ENCODE results near the gene ADORA1.

The ADORA1 gene

GRCh38 chr1:203133970-203134725, 6.6 kb downstream of the ADORA1 start:
- Histone ChIP-seq H3K4me3 (ENCODE audit: low read length in 2 of 2) (no peak overlapping the region), H3K9me3 (ENCODE audit: control insufficient read depth in 2 of 2, low read length in 2 of 2) (no peaks in the 10 kb centered on the region), H3K27me3 (ENCODE audit: control insufficient read depth in 1 of 2, insufficient read depth in 2 of 2, low read length in 2 of 2) (peaks cover 0 to under 1% of the 10 kb centered on the region in 2 donors), H3K36me3 (ENCODE audit: control insufficient read depth in 2 of 2, insufficient read depth in 2 of 2, low read length in 2 of 2) (no peaks in the 10 kb centered on the region), H3K4me1 (ENCODE audit: control insufficient read depth, insufficient read depth, low read length) (peaks cover 6% of the 10 kb centered on the region), H3K27ac (ENCODE audit: low read length) (no peak overlapping the region), H3K9ac (ENCODE audit: low read length in 2 of 2) (no peak overlapping the region)

DNA sequence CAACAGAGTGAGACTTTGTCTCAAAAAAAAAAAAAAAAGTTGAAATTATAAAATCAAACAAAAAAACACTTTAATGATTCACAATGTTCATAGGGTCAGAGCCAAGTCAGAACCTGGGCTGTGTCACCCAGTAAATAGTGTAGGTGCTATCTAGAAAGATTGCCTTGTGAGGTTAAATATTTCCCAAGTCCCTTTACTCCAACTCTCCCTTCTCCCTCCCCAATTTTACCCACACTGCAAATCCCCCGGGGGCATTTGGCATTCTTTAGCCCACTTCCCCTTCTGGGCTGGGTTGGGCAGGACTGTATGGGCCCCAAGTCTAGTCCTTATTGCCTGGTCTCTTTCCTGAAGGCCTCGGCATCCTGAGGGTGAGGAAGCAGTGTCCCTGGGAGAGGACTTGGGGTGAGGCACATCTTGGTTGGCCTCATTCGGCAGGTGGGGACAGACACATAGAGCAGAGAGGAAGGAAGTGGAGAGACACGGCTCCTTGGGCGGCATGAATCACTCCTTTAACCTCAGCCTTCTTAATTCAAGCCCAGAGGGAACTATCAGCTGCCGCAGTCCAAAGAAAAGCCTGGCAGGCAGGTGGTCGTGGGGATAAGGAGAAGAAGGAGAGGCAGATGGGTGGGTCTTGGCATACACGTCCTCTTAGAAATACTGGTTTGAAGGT, 8.2 kb downstream of the ADORA1 start:
- Histone ChIP-seq H3K27ac (ENCODE audit: low read length) (no peak overlapping the region), H3K27me3 (ENCODE audit: control insufficient read depth in 1 of 2, insufficient read depth in 2 of 2, low read length in 2 of 2) (peaks cover 0 to 5% of the 10 kb centered on the region in 2 donors), H3K36me3 (ENCODE audit: control insufficient read depth in 2 of 2, insufficient read depth in 2 of 2, low read length in 2 of 2) (no peaks in the 10 kb centered on the region), H3K4me1 (ENCODE audit: control insufficient read depth, insufficient read depth, low read length) (no peaks in the 10 kb centered on the region), H3K4me3 (ENCODE audit: low read length in 2 of 2) (no peak overlapping the region), H3K9ac (ENCODE audit: low read length in 2 of 2) (no peak overlapping the region), H3K9me3 (ENCODE audit: control insufficient read depth in 2 of 2, low read length in 2 of 2) (no peaks in the 10 kb centered on the region)

- no peaks in the 10 kb centered on the region for H3K9me3 ChIP-seq (ENCODE audit: control insufficient read depth in 2 of 2, low read length in 2 of 2)
- H3K27ac ChIP-seq (ENCODE audit: low read length): no peak overlapping the region
- no peak overlapping the region for H3K4me3 ChIP-seq (ENCODE audit: low read length in 2 of 2)
- no peaks in the 10 kb centered on the region for H3K36me3 ChIP-seq (ENCODE audit: control insufficient read depth in 2 of 2, insufficient read depth in 2 of 2, low read length in 2 of 2)
- H3K9ac ChIP-seq (ENCODE audit: low read length in 2 of 2): no peak overlapping the region
- H3K4me1 ChIP-seq (ENCODE audit: control insufficient read depth, insufficient read depth, low read length): no peaks in the 10 kb centered on the region
- H3K27me3 ChIP-seq (ENCODE audit: control insufficient read depth in 1 of 2, insufficient read depth in 2 of 2, low read length in 2 of 2): peaks cover 0 to 5% of the 10 kb centered on the region in 2 donors
These were observed 9.0 kb downstream of the ADORA1 start for GRCh38 chr1:203136409-203137042.

DNA sequence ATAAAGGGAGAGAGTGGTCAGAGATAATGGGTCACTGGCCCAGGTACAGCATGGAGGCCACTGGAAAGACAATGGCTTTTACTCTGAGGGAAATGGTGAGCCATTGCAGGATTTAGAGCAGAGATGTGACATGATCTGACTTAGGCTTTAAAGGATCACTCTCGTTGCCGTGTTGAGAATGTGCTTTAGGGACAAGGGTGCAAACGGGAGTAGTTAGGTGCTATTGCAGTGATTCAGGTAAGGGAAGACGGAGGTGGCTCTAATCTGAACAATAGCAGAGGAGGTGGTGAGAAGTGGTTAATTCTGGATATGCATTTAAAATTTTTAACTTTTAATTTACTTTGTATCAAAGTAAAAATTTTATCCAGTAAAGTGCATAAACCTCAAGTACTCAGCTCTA, 9.8 kb downstream of the ADORA1 start:
- Histone ChIP-seq H3K9me3 (ENCODE audit: control insufficient read depth in 2 of 2, low read length in 2 of 2) (no peaks in the 10 kb centered on the region), H3K36me3 (ENCODE audit: control insufficient read depth in 2 of 2, insufficient read depth in 2 of 2, low read length in 2 of 2) (no peaks in the 10 kb centered on the region), H3K27me3 (ENCODE audit: control insufficient read depth in 1 of 2, insufficient read depth in 2 of 2, low read length in 2 of 2) (peaks cover 0 to 7% of the 10 kb centered on the region in 2 donors), H3K4me1 (ENCODE audit: control insufficient read depth, insufficient read depth, low read length) (no peaks in the 10 kb centered on the region), H3K27ac (ENCODE audit: low read length) (no peak overlapping the region), H3K4me3 (ENCODE audit: low read length in 2 of 2) (no peak overlapping the region), H3K9ac (ENCODE audit: low read length in 2 of 2) (no peak overlapping the region)

DNA sequence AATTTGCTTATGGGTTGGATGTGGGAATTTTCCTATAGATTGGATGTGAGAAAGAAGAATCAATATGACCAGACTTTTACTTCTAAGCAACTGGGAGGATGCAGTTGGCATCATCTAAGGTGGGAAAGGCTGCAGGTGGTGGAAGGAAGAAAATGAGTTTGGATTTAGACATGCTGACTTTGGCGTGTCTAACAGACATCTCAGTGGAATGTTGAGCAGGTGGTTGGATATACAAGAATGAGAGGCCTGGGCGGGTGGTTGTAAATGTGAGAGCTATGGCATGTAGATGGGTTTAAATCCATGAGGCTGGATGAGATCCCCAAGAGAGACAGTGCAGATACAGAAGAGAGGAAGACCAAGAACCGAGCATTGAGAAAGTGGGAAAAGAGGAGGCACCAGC, 10.5 kb downstream of the ADORA1 start:
- H3K36me3 ChIP-seq (ENCODE audit: control insufficient read depth in 2 of 2, insufficient read depth in 2 of 2, low read length in 2 of 2): no peaks in the 10 kb centered on the region
- H3K4me1 ChIP-seq (ENCODE audit: control insufficient read depth, insufficient read depth, low read length): no peaks in the 10 kb centered on the region
- H3K9ac ChIP-seq (ENCODE audit: low read length in 2 of 2): no peak overlapping the region
- H3K27ac ChIP-seq (ENCODE audit: low read length): no peak overlapping the region
- no peaks in the 10 kb centered on the region for H3K9me3 ChIP-seq (ENCODE audit: control insufficient read depth in 2 of 2, low read length in 2 of 2)
- H3K27me3 ChIP-seq (ENCODE audit: control insufficient read depth in 1 of 2, insufficient read depth in 2 of 2, low read length in 2 of 2): peaks cover 0 to 7% of the 10 kb centered on the region in 2 donors
- no peak overlapping the region for H3K4me3 ChIP-seq (ENCODE audit: low read length in 2 of 2)

- H3K27me3 ChIP-seq (ENCODE audit: control insufficient read depth in 1 of 2, insufficient read depth in 2 of 2, low read length in 2 of 2): peaks cover 0 to 7% of the 10 kb centered on the region in 2 donors
- no peaks in the 10 kb centered on the region for H3K4me1 ChIP-seq (ENCODE audit: control insufficient read depth, insufficient read depth, low read length)
- H3K36me3 ChIP-seq (ENCODE audit: control insufficient read depth in 2 of 2, insufficient read depth in 2 of 2, low read length in 2 of 2): no peaks in the 10 kb centered on the region
- no peaks in the 10 kb centered on the region for H3K9me3 ChIP-seq (ENCODE audit: control insufficient read depth in 2 of 2, low read length in 2 of 2)
- no peak overlapping the region for H3K27ac ChIP-seq (ENCODE audit: low read length)
- no peak overlapping the region for H3K4me3 ChIP-seq (ENCODE audit: low read length in 2 of 2)
- H3K9ac ChIP-seq (ENCODE audit: low read length in 2 of 2): no peak overlapping the region
These were observed 12.5 kb downstream of the ADORA1 start for GRCh38 chr1:203139976-203140475.

DNA sequence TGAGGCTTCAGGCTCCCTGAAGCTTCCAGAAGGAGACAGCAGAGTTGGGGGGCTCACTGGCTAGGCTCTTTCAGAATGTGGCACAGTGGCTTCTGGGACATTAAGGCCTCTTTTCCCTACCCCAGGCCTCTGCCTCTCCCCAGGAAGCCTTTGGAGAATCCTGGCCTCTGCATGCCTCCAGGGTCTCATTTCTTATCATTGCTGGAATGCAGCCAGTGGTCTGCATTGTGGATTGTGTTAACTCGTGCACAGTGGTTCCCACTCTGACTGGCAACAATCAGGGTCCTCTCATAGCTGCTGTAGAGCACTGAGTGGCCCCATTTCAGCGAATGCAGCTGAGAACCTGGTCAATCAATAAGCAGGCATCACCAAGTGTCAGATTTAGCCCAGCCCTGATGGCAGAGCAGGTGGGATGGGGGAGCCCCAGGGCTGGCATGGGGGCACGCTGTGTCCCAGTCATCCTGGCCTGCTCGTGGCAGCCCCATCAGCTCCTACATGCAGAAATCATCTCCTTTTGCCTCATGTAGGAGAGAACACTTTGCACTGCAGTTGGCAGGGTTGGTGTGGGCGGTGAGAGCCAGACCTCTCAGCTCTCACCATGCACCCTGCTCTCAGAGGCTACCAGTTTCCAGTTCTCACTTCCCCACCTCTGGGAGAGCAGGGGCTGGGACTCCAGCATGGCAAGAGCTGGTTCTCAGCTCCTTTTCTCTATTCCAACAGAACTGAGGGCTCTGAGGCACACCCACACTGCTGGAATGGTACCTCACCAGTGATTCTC, 13.4 kb downstream of the ADORA1 start:
- Histone ChIP-seq H3K4me1 (ENCODE audit: control insufficient read depth, insufficient read depth, low read length) (no peaks in the 10 kb centered on the region), H3K27me3 (ENCODE audit: control insufficient read depth in 1 of 2, insufficient read depth in 2 of 2, low read length in 2 of 2) (peaks cover 0 to 7% of the 10 kb centered on the region in 2 donors), H3K4me3 (ENCODE audit: low read length in 2 of 2) (no peak overlapping the region), H3K9ac (ENCODE audit: low read length in 2 of 2) (no peak overlapping the region), H3K9me3 (ENCODE audit: control insufficient read depth in 2 of 2, low read length in 2 of 2) (no peaks in the 10 kb centered on the region), H3K36me3 (ENCODE audit: control insufficient read depth in 2 of 2, insufficient read depth in 2 of 2, low read length in 2 of 2) (no peaks in the 10 kb centered on the region), H3K27ac (ENCODE audit: low read length) (no peak overlapping the region)

DNA sequence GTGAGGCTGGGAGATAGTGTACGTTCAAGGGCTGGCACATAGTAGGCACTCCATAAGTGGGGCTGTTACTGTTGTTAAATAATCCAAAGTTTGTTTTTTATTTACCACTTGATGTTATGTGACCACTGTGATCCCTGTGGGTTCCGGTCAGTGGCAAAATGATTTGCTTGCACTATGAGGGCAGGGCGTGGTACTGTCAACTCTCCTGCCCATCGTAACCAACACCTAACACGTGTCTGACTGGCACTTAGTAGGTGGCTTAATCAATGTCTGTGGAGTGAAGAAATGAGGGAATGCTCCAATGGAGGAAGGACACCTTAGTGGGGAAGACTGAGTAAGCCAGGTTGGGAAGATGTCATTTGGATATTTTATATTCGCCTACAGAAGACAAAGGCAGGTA, 14.6 kb downstream of the ADORA1 start:
- H3K9me3 ChIP-seq (ENCODE audit: control insufficient read depth in 2 of 2, low read length in 2 of 2): no peaks in the 10 kb centered on the region
- H3K9ac ChIP-seq (ENCODE audit: low read length in 2 of 2): no peak overlapping the region
- peaks cover 0 to 7% of the 10 kb centered on the region in 2 donors for H3K27me3 ChIP-seq (ENCODE audit: control insufficient read depth in 1 of 2, insufficient read depth in 2 of 2, low read length in 2 of 2)
- no peaks in the 10 kb centered on the region for H3K36me3 ChIP-seq (ENCODE audit: control insufficient read depth in 2 of 2, insufficient read depth in 2 of 2, low read length in 2 of 2)
- H3K27ac ChIP-seq (ENCODE audit: low read length): no peak overlapping the region
- H3K4me1 ChIP-seq (ENCODE audit: control insufficient read depth, insufficient read depth, low read length): no peaks in the 10 kb centered on the region
- H3K4me3 ChIP-seq (ENCODE audit: low read length in 2 of 2): no peak overlapping the region

- no peak overlapping the region for H3K9ac ChIP-seq (ENCODE audit: low read length in 2 of 2)
- H3K9me3 ChIP-seq (ENCODE audit: control insufficient read depth in 2 of 2, low read length in 2 of 2): no peaks in the 10 kb centered on the region
- peaks cover 0 to 7% of the 10 kb centered on the region in 2 donors for H3K27me3 ChIP-seq (ENCODE audit: control insufficient read depth in 1 of 2, insufficient read depth in 2 of 2, low read length in 2 of 2)
- no peak overlapping the region for H3K27ac ChIP-seq (ENCODE audit: low read length)
- H3K4me1 ChIP-seq (ENCODE audit: control insufficient read depth, insufficient read depth, low read length): no peaks in the 10 kb centered on the region
- H3K36me3 ChIP-seq (ENCODE audit: control insufficient read depth in 2 of 2, insufficient read depth in 2 of 2, low read length in 2 of 2): no peaks in the 10 kb centered on the region
- H3K4me3 ChIP-seq (ENCODE audit: low read length in 2 of 2): no peak overlapping the region
These were observed 15.3 kb downstream of the ADORA1 start for GRCh38 chr1:203142684-203143408.

- H3K9ac ChIP-seq (ENCODE audit: low read length in 2 of 2): no peak overlapping the region
- peaks cover 0 to 7% of the 10 kb centered on the region in 2 donors for H3K27me3 ChIP-seq (ENCODE audit: control insufficient read depth in 1 of 2, insufficient read depth in 2 of 2, low read length in 2 of 2)
- H3K9me3 ChIP-seq (ENCODE audit: control insufficient read depth in 2 of 2, low read length in 2 of 2): no peaks in the 10 kb centered on the region
- H3K27ac ChIP-seq (ENCODE audit: low read length): no peak overlapping the region
- no peak overlapping the region for H3K4me3 ChIP-seq (ENCODE audit: low read length in 2 of 2)
- H3K4me1 ChIP-seq (ENCODE audit: control insufficient read depth, insufficient read depth, low read length): no peaks in the 10 kb centered on the region
- no peaks in the 10 kb centered on the region for H3K36me3 ChIP-seq (ENCODE audit: control insufficient read depth in 2 of 2, insufficient read depth in 2 of 2, low read length in 2 of 2)
These were observed 16.1 kb downstream of the ADORA1 start for GRCh38 chr1:203143641-203144040.

Data from stomach smooth muscle (tissue), 2 donors.